Spleen (tissue), 13 donors: ENCODE results near the gene BAZ1A. TPM values are rescaled to one million over a fixed set of nuclear protein-coding genes. Genes with fewer than 3 reads are reported as not detected.

Experiments
- DNase-seq: peaks from one replicate; pipeline ENCODE4 v3.0.0-alpha.2; 2020
- H3K27ac ChIP-seq, 8 donors: fragments of 200-600 bp; sonication (generic) in 7 of 8; 1 replicate in 4 of 8; 2 replicates in 4 of 8; pipeline versions ENCODE4 v1.5.0 to v1.8.0; 2016 to 2021; ENCODE audit warnings: inconsistent platforms in 4 of 8, mild to moderate bottlenecking in 4 of 8, moderate library complexity in 1 of 8
- H3K27me3 ChIP-seq, 7 donors: fragments of 200-600 bp; sonication (generic) in 6 of 7; replicated peaks in 1 of 7; 1 replicate in 4 of 7; 2 replicates in 3 of 7; pipeline versions ENCODE4 v1.5.0 to v1.8.0; 2016 to 2021; ENCODE audit warnings: inconsistent platforms in 3 of 7, mild to moderate bottlenecking in 1 of 7
- H3K36me3 ChIP-seq, 6 donors: fragments of 200-600 bp; sonication (generic) in 5 of 6; 1 replicate in 4 of 6; 2 replicates in 2 of 6; pipeline versions ENCODE4 v1.5.0 to v1.8.0; 2016 to 2021; ENCODE audit warnings: inconsistent platforms in 2 of 6
- H3K4me1 ChIP-seq, 6 donors: fragments of 200-600 bp; sonication (generic) in 5 of 6; 1 replicate in 3 of 6; 2 replicates in 3 of 6; pipeline versions ENCODE4 v1.5.0 to v1.8.0; 2016 to 2021; ENCODE audit warnings: inconsistent platforms in 3 of 6
- H3K4me3 ChIP-seq, 8 donors: fragments of 200-600 bp; sonication (generic) in 7 of 8; 1 replicate in 4 of 8; 2 replicates in 4 of 8; pipeline versions ENCODE4 v1.5.0 to v1.8.0; 2016 to 2021; ENCODE audit warnings: inconsistent platforms in 4 of 8, mild to moderate bottlenecking in 4 of 8, moderate library complexity in 2 of 8
- H3K9me3 ChIP-seq, 8 donors: fragments of 200-600 bp; sonication (generic) in 7 of 8; 1 replicate in 4 of 8; 2 replicates in 4 of 8; pipeline versions ENCODE4 v1.5.0 to v1.8.0; 2016 to 2021; ENCODE audit warnings: inconsistent platforms in 4 of 8
- CTCF ChIP-seq, 11 experiments: fragments of 200-600 bp in 7 of 11; fragments of 450-650 bp in 4 of 11; sonication (generic) in 4 of 11; IDR thresholded peaks in 8 of 11; conservative IDR thresholded peaks in 3 of 11; 1 replicate in 7 of 11; 2 replicates in 4 of 11; pipeline versions ENCODE4 v1.4.0 to v1.8.0; 2016 to 2021; ENCODE audit warnings: antibody characterized with exemption in 11 of 11, inconsistent platforms in 4 of 11, mild to moderate bottlenecking in 1 of 11
- POLR2A ChIP-seq, 3 donors: fragments of 450-650 bp; IDR thresholded peaks; one replicate each; pipeline ENCODE4 v1.5.1; 2017; ENCODE audit warnings: antibody characterized with exemption in 3 of 3, mild to moderate bottlenecking in 1 of 3
- POLR2AphosphoS5 ChIP-seq, 3 donors: sonication (generic); formaldehyde crosslinking; IDR thresholded peaks; one replicate each; pipeline ENCODE4 v1.5.1; 2017; ENCODE audit warnings: antibody characterized with exemption in 3 of 3
- WGBS, 5 donors: extraction: QIAGEN DNeasy Blood & Tissue Kit in 3 of 5; methylation state at CpG; one replicate each; pipeline versions ENCODE4 v1.1.5 to v1.1.7; 2013 to 2018; 5-methylcytosine and 5-hydroxymethylcytosine counted together
- intact Hi-C: fragments of 100-400 bp; cut with DNase I; formaldehyde crosslinking; loops from one replicate; pipeline ENCODE4 v1.15.0; 2023; ENCODE audit warnings: low total_unique reads
- long read RNA-seq, 2 donors: transcript quantifications; one replicate each; lab custom pipeline, GENCODE V29; 2026
- polyA plus RNA-seq, 3 donors: library from polyadenylated mRNA; stranded (reverse); fragments of 200-250 nt; gene quantifications; one replicate each; pipeline ENCODE4 v1.2.1, GENCODE V29; 2013
- total RNA-seq, 7 donors: library from RNA; depleted of rRNA in 3 of 7; stranded (reverse); fragments of >200 nt in 3 of 7; fragmentation: NEBNext Ultra II Directional in 4 of 7; extraction: Animal tissue kit (Norgen Biotek cat#: 25700) in 4 of 7; gene quantifications; one replicate each; pipeline versions ENCODE4 v1.1.0 to v1.2.1, GENCODE V29; 2016 to 2021
- donor health status: healthy with polysubstance abuse.
- donor health status: DM: no; HTN: no; CAD: no; lungs with moderate emphysema.
- donor health status: DM: no; HTN: no; CAD: no.
- donor health status: Bipolar disorder and iron deficiency.
- donor health status: healthy.
- donor health status: DM: no; HTN: no; CAD: no.
- donor health status: DM: yes; HTN: yes; CAD: no.

The BAZ1A gene, protein sequence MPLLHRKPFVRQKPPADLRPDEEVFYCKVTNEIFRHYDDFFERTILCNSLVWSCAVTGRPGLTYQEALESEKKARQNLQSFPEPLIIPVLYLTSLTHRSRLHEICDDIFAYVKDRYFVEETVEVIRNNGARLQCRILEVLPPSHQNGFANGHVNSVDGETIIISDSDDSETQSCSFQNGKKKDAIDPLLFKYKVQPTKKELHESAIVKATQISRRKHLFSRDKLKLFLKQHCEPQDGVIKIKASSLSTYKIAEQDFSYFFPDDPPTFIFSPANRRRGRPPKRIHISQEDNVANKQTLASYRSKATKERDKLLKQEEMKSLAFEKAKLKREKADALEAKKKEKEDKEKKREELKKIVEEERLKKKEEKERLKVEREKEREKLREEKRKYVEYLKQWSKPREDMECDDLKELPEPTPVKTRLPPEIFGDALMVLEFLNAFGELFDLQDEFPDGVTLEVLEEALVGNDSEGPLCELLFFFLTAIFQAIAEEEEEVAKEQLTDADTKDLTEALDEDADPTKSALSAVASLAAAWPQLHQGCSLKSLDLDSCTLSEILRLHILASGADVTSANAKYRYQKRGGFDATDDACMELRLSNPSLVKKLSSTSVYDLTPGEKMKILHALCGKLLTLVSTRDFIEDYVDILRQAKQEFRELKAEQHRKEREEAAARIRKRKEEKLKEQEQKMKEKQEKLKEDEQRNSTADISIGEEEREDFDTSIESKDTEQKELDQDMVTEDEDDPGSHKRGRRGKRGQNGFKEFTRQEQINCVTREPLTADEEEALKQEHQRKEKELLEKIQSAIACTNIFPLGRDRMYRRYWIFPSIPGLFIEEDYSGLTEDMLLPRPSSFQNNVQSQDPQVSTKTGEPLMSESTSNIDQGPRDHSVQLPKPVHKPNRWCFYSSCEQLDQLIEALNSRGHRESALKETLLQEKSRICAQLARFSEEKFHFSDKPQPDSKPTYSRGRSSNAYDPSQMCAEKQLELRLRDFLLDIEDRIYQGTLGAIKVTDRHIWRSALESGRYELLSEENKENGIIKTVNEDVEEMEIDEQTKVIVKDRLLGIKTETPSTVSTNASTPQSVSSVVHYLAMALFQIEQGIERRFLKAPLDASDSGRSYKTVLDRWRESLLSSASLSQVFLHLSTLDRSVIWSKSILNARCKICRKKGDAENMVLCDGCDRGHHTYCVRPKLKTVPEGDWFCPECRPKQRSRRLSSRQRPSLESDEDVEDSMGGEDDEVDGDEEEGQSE (N-terminal part only)
- total RNA-seq (100 to 1,000 TPM in 2 of 7 donors, 10 to 100 TPM in 5; 58.1 to 126 (median 89.0) TPM), polyA plus RNA-seq (10 to 100 TPM; 22.3 to 28.6 (median 23.5) TPM)
- long read RNA-seq, donor 1, partial matches to known transcripts = 62 of 81 reads
- long read RNA-seq, donor 1, other reads (novel, unspliced or antisense) = 18 of 81 reads
- long read RNA-seq, donor 2, partial matches to known transcripts = 0 of 1 reads
- long read RNA-seq, donor 2, other reads (novel, unspliced or antisense) = 0 of 1 reads

- Histone ChIP-seq H3K27ac (peak within 1 kb of the TSS; percentile 95 to 100 (median 99)), H3K9me3 (no peaks in the 10 kb centered on the region), H3K36me3 (peaks cover 0 to 16% (median 0%) of the 10 kb centered on the region in 6 donors), H3K4me3 (peak within 1 kb of the TSS; percentile 62 to 97 (median 93)), H3K27me3 (no peaks in the 10 kb centered on the region), H3K4me1 (peaks cover 12 to 42% (median 34%) of the 10 kb centered on the region in 6 donors)
- 0 to 1% (median 0%) methylated on average over 19 to 46 of the region's 46 CpGs for WGBS, 5 donors
- peak in 6 of 11 experiments; percentile 17 to 48 (median 30) for TF ChIP-seq CTCF (IDR thresholded peaks at IDR 0.05 in 8 of 11, conservative IDR thresholded peaks at IDR 0.05 in 3 of 11)
- peak; percentile 92 to 96 (median 93) for TF ChIP-seq POLR2AphosphoS5 (IDR thresholded peaks at IDR 0.05)
- peak in 2 of 3 donors; percentile 15 to 85 for TF ChIP-seq POLR2A (IDR thresholded peaks at IDR 0.05)
- peak; percentile 92 for DNase-seq
- intact Hi-C loops = loop anchor here (5.0 kb wide), 1 partner anchor 107 kb away; the partner anchor contains the start of gene SRP54
These were observed at the start of gene BAZ1A for GRCh38 chr14:34875031-34875922. Gene BAZ1A (minus strand): TSS chr14:34875360. CDS start chr14:34874604, 756 bp downstream.

DNA sequence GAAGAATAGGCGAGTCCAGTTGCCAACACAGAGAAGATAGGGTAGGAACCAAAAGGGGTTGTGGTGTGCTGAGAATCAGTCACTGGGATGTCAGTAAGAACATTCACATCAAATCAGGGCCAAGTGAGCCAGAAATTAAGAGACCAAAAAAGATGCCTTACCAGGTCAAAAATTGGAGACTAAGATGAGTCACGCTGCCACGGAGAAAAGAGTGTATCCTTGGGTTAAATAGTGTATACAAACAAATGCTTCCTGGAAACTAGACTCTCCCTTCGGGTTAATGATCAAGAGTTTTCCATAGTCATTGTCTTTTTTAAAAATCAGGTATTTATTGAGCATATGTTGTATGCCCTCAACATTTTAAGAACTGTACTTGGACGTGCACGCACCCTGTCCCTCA, 45.2 kb upstream of the BAZ1A start:
- Histone ChIP-seq H3K4me1 (peaks cover 0 to 9% (median 0%) of the 10 kb centered on the region in 6 donors), H3K36me3 (no peaks in the 10 kb centered on the region), H3K4me3 (no peak overlapping the region), H3K27ac (no peak overlapping the region), H3K27me3 (no peaks in the 10 kb centered on the region), H3K9me3 (no peaks in the 10 kb centered on the region)
- DNase-seq = no peak
- intact Hi-C loops = no loop called here
- WGBS, 5 donors = 69 to 78% (median 72%) methylated on average over 6 of the region's 6 CpGs
- TF ChIP-seq POLR2A (IDR thresholded peaks at IDR 0.05) (no peak), CTCF (IDR thresholded peaks at IDR 0.05 in 8 of 11, conservative IDR thresholded peaks at IDR 0.05 in 3 of 11) (no peak), POLR2AphosphoS5 (IDR thresholded peaks at IDR 0.05) (no peak)

DNA sequence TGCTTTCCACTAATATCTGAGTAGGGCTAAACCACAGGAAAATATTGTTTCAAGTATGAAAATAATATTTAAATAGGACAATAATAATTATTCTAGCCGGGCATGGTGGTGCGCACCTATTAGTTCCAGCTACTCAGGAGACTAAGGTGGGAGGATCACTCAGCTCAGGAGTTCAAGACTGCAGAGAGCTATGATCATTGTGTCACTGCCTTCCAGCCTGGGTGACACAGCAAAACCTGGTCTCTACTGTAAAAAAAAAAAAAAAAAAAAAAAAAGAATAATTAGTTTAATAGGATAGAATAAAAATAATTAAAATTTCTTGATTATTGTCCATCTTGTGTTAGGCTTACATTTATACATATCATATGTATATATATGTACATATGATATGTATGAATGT, 38.5 kb upstream of the BAZ1A start:
- Histone ChIP-seq H3K9me3 (no peaks in the 10 kb centered on the region), H3K4me1 (peaks cover 0 to 20% (median 7%) of the 10 kb centered on the region in 6 donors), H3K27ac (no peak overlapping the region), H3K4me3 (no peak overlapping the region), H3K27me3 (no peaks in the 10 kb centered on the region), H3K36me3 (no peaks in the 10 kb centered on the region)
- TF ChIP-seq POLR2A (IDR thresholded peaks at IDR 0.05) (no peak), POLR2AphosphoS5 (IDR thresholded peaks at IDR 0.05) (no peak), CTCF (IDR thresholded peaks at IDR 0.05 in 8 of 11, conservative IDR thresholded peaks at IDR 0.05 in 3 of 11) (no peak)
- DNase-seq = no peak
- WGBS, 5 donors = 87 to 96% (median 93%) methylated on average over 2 of the region's 2 CpGs
- intact Hi-C loops = no loop called here
